GM18505 (cell line): ENCODE results near the gene TAS2R10.
"Not testable (repeated sequence)": the region's sequence is repeated elsewhere in the genome, so short reads cannot be mapped to it uniquely, and the experiment has no call there.

Experiments
- ATAC-seq: cut with Tn5 transposase; IDR thresholded peaks from one replicate; pipeline ENCODE4 v1.9.1; 2021; ENCODE audit not compliant: unreplicated experiment
- POLR2A ChIP-seq: IDR thresholded peaks from 4 replicates; pipeline ENCODE4 v1.6.1; 2011; ENCODE audit warnings: borderline replicate concordance; ENCODE audit not compliant: insufficient read depth, insufficient read length; ENCODE audit errors: extremely low read depth

TAS2R10 gene

DNA sequence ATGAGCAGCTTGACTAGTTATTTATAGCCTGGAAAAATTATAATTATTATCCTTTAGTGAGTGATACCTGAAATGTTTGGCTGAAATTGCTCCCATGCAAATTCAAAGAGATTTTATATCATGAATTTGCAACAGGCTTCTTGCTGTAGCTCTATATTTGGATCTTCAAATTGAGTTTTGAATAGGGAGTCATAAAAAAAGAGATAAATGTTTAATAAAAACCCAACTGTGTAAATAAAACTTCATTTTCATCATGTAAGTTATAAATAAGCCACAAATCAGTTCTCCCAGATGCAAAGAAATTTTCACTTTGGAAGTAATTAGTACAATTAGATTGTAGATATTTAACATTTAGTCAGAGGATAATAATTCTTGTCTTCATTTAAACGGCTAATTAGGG, 19.0 kb downstream of the TAS2R10 start, which contains the start of gene TAS2R8:
TAS2R8 (minus strand) TSS at position 101 of the 400 bp plus-strand sequence. CDS start 306 bp downstream, outside the sequence.
- no peak for ATAC-seq
- TF ChIP-seq POLR2A = no peak

DNA sequence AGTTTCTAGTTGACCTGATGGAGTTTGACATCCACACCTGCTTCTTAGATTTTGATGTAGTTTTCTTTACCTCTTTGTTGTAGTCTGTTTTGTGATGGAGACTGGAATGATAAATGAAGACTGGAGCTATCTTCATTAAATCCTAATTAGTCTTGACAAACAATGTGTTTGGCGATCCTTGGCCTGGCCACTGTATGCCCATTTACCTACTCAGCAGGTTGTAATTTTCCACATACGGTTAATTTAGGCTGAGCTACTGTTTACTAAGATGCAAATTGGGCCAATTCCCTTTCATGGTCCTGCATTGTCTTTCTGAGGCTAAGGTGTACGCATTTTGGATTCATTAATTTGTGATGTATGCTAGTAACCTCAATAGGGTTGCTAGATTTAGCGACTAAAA, 23.6 kb downstream of the TAS2R10 start, which contains the start of gene TAS2R7:
TAS2R7 (minus strand) TSS at position 41 of the 400 bp plus-strand sequence. CDS start 57 bp downstream, outside the sequence.
- TF ChIP-seq POLR2A = no peak
- ATAC-seq = no peak

- no peak for TF ChIP-seq POLR2A
- ATAC-seq = no peak
These were observed 24.4 kb downstream of the TAS2R10 start for GRCh38 chr12:10801741-10802140.

GRCh38 chr12:10794222-10794621, 31.9 kb downstream of the TAS2R10 start:
- no peak for TF ChIP-seq POLR2A
- no peak for ATAC-seq

DNA sequence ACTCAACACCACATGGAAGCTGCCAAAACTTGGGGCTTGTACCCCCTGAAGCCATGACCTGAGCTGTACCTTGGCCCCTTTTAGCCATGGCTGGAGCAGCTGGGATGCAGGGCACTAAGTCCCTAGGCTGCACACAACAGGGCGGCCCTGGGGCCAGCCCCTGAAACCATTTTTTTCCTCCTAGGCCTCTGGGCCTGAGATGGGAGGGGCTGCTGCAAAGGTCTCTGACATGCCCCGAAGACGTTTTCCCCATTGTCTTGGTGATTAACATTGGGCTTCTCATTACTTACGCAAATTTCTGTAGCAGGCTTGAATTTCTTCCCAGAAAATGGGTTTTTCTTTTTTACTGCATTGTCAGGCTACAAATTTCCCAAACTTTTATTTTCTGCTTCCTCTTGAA, 34.4 kb downstream of the TAS2R10 start:
- ATAC-seq = not testable (repeated sequence)

DNA sequence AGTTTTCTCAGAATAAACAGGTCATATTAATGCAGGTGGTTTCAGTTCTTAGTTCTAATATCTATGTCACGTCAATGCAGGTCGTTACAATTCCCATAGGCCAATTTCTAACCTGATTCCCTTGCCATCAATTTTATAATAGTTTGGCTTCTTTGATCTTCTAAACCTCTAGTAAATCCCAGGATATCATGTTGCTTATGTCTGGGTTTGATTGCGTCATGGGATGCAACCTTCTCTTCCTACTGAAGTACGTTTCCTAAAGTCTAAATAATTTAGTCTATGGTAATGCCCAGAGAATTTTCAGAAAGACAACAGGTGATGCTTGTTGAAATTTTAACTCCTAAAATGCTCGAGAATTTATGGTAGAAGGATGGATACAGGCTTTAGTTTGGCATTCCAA, 42.9 kb downstream of the TAS2R10 start:
- no peak for ATAC-seq
- no peak for TF ChIP-seq POLR2A

GRCh38 chr12:10779103-10779502, 47.1 kb downstream of the TAS2R10 start:
- no peak for TF ChIP-seq POLR2A
- no peak for ATAC-seq
